CD1c-positive myeloid dendritic cell (primary cell): ENCODE results near the gene CD59.
"Not testable (repeated sequence)": the region's sequence is repeated elsewhere in the genome, so short reads cannot be mapped to it uniquely, and the experiment has no call there.

ENCODE experiments used
- DNase-seq: peaks from one replicate; pipeline ENCODE4 v3.0.0-alpha.2; 2016; ENCODE audit errors: extremely low spot score

The CD59 gene

DNA sequence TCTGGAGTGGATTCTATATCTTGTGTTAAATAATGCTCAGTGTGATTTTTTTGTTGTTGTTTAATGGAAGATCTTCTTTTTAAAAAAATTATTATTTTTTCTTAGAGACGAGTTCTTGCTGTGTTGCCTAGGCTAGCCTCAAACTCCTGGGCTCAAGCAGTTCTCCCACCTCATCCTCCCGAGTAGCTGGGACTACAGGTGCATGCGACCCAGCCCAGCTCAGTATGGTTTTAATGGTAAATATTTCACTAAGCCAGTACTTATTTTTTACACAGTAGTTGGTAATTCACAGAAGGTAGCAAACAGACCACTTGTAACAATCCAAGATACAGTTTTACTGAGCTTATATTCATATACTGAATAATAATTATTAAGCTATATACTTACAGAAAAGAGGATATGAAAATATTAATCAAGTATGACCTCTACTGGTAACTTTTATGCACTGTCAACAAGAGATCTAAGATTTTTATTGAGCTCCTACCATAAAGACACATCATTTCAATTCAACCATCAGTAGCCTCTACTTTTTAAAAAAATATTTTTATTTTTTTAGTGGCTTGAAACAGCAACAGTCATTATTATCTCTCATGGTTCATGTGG is 6.1 kb upstream of the CD59 start:
- DNase-seq, result peak; percentile 56

GRCh38 chr11:33741806-33742205 is 5.6 kb upstream of the CD59 start:
- no peak for DNase-seq

DNA sequence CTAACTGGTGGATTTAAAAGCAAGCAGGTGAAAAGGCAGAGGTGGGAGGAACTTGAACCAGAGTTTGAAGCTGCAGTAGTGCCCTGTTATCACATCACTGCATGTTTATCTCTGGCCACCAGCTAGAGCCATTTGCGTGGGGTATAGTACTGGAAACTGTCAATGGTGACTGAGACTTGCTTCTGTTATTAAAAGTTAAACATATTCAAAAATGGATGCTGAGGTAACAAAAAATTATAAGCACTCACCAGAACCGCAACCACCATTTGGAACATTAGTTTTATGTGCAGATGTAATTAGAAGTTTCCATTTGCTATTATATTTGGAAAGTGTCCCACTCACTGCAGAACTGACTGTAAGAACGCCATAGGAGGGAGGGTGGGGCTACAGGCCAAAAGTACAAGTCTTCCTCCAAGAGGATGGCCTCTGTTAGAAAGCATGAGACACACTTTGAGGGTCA is 1.2 kb upstream of the CD59 start:
- no peak for DNase-seq

DNA sequence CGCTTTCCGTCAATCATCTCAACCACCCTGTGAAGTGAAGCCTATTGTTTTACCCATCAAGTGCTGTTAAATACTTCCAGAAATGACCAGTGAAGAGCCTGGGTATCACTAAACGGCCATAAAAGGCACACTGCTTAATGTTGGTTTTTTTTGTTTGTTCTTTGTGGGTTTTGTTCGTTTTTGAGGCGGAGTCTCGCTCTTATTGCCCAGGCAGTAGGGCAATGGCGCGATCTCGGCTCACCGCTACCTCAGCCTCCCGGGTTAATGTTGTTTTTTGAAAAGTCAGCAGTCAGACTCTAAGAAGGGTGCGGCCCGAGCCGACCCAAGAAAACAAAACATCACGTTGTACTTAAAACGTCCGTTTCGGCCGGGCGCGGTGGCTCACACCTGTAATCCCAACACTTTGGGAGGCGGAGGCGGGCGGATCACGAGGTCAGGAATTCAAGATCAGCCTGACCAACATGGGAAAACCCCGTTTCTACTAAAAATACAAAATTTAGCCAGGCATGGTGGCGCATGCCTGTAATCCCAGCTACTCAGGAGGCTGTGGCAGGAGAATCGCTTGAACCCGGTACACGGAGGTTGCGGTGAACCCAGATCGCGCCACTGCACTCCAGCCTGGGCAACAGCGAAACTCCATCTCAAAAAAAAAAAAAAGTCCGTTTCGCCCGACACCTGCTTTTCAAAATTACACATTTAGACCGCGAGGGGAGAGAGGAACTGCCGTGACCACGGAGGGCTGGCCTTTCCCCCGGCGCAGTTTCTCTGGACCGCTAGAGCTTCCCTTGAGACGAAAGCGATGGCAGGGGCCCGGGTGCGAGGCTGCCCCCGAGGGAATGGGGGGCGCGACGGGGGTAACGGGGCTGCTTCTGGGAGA is 714 bp downstream of the CD59 start:
- peak; percentile 49 for DNase-seq

DNA sequence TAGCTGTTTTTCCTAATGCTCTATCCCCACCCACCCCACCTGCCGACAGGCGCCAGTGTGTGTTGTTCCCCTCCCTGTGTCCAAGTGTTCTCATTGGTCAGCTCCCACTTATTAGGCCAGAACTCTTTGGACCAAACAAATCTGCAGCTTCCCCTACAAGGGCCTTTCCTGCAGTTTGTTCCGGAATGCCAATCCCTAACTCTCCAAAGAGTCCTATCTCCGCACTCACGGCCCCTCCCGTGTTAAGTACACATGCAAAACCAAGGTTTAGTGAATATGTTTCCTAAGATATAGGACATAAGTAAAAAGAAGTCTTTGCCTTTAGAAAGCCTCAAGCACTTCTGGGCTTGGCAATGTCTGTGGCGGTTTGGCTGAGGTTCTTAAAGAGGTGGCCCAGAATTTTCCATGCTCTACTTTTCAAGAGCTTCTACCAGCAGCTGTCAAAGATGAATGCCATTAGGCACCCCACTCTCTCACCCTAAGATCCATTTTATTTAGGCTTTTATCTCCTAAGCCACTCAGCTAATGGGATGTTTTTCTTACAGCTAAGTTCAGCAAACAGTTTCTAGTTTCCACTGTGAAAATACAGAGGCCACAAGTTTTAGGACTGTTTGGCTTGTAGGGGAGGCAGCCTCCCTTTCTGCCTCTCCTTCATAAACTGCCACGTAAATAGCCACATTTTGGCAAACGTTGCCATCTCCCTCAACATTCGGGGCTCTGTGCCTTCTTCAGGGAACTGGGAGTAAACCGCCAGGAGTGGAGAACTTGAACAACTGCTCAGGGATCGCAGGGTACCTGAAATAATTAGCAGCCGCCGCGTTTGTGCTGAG is 1.6 kb downstream of the CD59 start:
- no peak for DNase-seq

DNA sequence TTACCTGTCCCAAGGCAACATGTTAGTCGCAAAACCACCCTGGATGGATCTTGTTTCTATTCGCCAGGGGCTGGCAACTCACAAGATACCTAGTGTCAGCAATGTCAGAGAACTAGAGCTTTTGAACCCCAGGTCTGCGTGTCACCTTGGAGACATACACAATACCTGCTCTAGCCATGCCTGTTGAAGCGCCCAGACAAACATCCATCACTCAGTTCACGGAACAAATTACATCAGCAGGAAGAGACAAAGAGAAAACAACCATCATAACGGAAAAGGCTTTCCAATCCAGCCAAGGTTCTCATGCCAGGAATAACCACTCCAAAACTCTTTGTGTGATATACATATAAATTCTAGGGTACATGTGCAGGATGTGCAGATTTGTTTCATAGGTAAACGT is 2.2 kb downstream of the CD59 start:
- DNase-seq, result no peak

- peak; percentile 77 for DNase-seq
These were observed 4.3 kb downstream of the CD59 start for GRCh38 chr11:33731723-33732531.

DNA sequence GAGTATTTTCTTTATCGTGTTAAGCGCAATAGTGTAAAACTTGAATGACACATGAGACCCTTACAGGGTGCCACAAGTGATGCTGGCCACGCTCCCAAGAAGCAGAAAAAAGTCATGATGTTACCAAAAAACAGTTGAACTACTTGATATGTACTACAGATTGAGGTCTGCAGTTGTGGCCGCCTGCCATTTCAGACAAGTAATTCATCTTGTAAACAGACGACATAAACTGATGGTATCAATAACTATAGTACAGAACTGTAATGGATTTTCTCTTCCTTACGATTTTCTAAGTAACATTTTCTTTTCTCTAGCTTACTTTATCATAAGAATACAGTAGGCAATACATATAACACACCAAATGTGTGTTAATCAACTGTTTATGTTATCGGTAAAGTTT is 5.5 kb downstream of the CD59 start:
- DNase-seq, result no peak

- DNase-seq, result not testable (repeated sequence)
These were observed 7.1 kb downstream of the CD59 start for GRCh38 chr11:33729072-33729664.

DNA sequence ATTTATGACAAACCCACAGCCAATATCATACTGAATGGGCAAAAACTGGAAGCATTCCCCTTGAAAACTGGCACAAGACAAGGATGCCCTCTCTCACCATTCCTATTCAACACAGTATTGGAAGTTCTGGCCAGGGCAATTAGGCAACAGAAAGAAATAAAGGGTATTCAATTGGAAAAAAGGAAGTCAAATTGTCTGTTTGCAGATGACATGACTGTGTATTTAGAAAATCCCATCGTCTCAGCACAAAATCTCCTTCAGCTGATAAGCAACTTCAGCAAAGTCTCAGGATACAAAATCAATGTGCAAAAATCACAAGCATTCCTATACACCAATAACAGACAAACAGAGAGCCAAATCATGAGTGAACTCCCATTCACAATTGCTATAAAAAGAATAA is 8.7 kb downstream of the CD59 start:
- not testable (repeated sequence) for DNase-seq

DNA sequence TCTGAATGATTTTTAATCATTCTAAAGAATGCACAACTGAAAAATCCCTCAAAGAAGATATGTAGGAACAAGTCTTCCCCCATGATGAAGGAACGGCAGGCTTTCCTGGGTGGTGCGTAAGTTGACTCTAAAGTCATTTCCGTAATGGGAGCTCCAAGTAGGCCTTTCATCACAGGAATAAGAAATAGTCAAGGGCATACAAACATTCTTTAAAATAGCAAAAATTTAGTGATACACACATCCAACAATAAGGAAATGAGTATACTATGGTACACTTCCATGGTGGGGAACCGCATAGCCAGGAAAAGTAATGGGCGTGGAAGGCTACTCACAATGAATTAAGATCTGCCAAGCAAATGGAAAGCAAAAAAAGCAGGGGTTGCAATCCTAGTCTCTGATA is 10.7 kb downstream of the CD59 start:
- no peak for DNase-seq

GRCh38 chr11:33724644-33725035 is 11.6 kb downstream of the CD59 start:
- peak; percentile 26 for DNase-seq

DNA sequence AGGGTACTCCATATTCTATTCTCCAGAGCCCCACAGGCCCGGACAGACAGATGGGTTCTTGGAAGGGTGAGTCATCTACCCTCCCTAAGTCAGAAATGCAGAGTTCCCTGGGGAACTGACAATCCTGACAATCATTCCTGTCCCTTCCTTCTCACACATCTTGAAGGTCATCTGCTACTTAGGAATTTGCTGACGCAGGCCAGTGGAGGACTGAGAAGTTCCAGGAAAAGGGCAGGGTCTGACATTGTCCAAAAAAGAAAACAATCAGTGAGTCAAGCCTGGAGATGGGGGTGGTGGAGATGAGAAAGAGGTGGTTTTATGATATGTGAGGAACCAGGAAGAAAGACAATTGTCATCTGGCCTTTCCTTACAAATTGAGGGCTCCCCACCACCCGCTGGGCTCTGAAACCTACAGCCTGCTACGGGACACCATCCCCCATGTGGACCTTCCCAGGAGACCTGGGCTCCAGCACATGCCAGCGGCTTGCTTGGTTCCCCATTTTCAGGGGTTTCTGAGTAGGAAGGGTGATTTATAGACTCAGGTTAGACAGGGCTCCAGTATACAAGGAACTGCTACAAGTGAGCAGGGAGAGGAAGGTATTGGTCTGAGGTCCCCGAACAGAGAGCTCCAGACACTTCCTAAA is 12.9 kb downstream of the CD59 start:
- DNase-seq, result peak; percentile 69

GRCh38 chr11:33722590-33723234 is 13.5 kb downstream of the CD59 start:
- peak; percentile 81 for DNase-seq

DNA sequence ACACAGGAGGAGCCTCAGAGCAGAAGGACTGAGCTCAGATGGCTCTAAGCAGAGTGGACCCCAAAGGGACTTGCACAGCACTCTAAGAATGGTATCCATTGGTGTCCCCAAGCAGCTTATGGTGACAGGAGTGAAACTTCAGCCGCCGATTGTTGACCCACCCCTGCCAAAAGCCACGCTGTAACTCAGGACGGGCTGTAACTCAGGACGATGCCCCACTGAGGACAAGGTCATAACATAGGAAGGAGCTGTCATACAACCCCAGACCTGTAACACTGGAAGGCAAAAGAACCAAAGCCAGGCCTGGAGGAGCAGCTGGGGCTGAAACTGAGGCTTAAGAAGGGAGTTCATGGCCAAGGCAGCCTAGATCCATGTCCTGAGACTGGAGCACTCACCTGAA is 14.2 kb downstream of the CD59 start:
- DNase-seq, result no peak

- no peak for DNase-seq
These were observed 14.8 kb downstream of the CD59 start for GRCh38 chr11:33721426-33721825.

- DNase-seq, result no peak
These were observed 16.6 kb downstream of the CD59 start for GRCh38 chr11:33719587-33719986.

- DNase-seq, result no peak
These were observed 17.8 kb downstream of the CD59 start for GRCh38 chr11:33718440-33718839.

DNA sequence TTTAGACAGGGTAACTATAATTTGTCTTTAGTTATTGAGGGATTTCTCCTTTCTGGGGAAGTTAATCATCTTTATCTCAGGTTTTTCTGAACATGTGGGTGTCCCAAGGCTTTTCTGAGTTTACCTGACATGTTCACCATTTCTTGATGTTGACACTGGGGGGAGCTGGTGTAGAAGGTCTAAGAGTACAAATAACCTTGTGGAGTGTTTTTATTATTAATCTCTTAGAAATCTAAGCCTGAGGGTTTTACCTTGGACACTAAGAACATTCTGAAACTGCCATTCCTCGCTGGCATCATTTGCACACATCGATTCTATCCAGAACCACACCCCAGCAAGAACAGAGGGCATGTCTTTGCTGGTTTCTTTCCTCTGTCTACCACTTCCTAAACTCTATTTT is 20.0 kb downstream of the CD59 start:
- DNase-seq, result no peak

GRCh38 chr11:33713856-33714398 is 22.3 kb downstream of the CD59 start:
- no peak for DNase-seq
